HepG2 (cell line): Measurements from ENCODE around the gene ZNF22. TPM values are rescaled to one million over a fixed set of nuclear protein-coding genes. Genes with fewer than 3 reads are reported as not detected.

Experiments
- ATAC-seq: fragments of 200-7000 bp; cut with Tn5 transposase; 3 replicates; pipeline ENCODE4 v1.9.1; 2020; ENCODE audit warnings: mild to moderate bottlenecking, moderate library complexity
- Bru-seq: library from RNA; stranded (reverse); fragments of 400-500 nt; gene quantifications from one replicate; lab custom pipeline; 2021; lab: Mats Ljungman, UMichigan
- BruChase-seq, 2 experiments: library from RNA; stranded (reverse); fragments of 400-500 nt; gene quantifications; one replicate each; lab custom pipeline; 2021; lab: Mats Ljungman, UMichigan
- BruUV-seq: library from RNA; stranded (reverse); fragments of 400-500 nt; replicated peaks from 2 replicates; lab custom pipeline; 2021; lab: Mats Ljungman, UMichigan
- CTCF ChIA-PET: fragments of 300-600 bp; formaldehyde crosslinking; extraction: SDS; loops from one replicate; lab custom pipeline; 2021; ENCODE audit warnings: low total read pairs, inconsistent platforms, low intra/inter-chr PET ratio; lab: Yijun Ruan, JAX
- POLR2A ChIA-PET: fragments of 350-600 bp; sonication (Branson Sonifier 250); formaldehyde crosslinking; loops from one replicate; lab custom pipeline; 2020; ENCODE audit warnings: antibody characterized with exemption, inconsistent platforms; lab: Yijun Ruan, JAX
- DNase-seq: peaks from one replicate; pipeline ENCODE4 v3.0.0-alpha.2; 2015; ENCODE audit warnings: low spot score
- FAIRE-seq: peaks from 3 replicates; lab custom pipeline; 2011; peaks lifted over from hg19 to GRCh38; lab: Jason Lieb, UNC
- H2AFZ ChIP-seq: one replicate; pipeline ENCODE4 v1.6.1; 2011; ENCODE audit warnings: low read length, inconsistent platforms
- H3K27ac ChIP-seq: fragments of 300-600 bp; 3 replicates; pipeline ENCODE4 v1.8.0; 2011; ENCODE audit warnings: mixed run types, mild to moderate bottlenecking, mixed read lengths, low read length, inconsistent platforms; ENCODE audit not compliant: insufficient read depth; ENCODE audit errors: extremely low read length
- H3K27me3 ChIP-seq, 2 experiments: fragments of 200-600 bp in 1 of 2; 2 replicates in 1 of 2; 3 replicates in 1 of 2; pipeline versions ENCODE4 v1.6.0 to v1.8.0; 2011; ENCODE audit warnings: low read length in 2 of 2, mild to moderate bottlenecking in 2 of 2, moderate library complexity in 2 of 2, inconsistent platforms in 1 of 2; ENCODE audit not compliant: insufficient read depth in 2 of 2, control insufficient read depth in 1 of 2
- H3K36me3 ChIP-seq, 2 experiments: fragments of 200-600 bp in 1 of 2; replicated peaks in 1 of 2; 2 replicates in 1 of 2; 3 replicates in 1 of 2; pipeline versions ENCODE4 v1.5.1 to v1.8.0; 2011; ENCODE audit warnings: low read length in 2 of 2, inconsistent platforms in 1 of 2; ENCODE audit not compliant: insufficient read depth in 2 of 2, control insufficient read depth in 1 of 2
- H3K4me1 ChIP-seq: 2 replicates; pipeline ENCODE4 v1.5.1; 2012; ENCODE audit warnings: low read length, inconsistent platforms; ENCODE audit not compliant: insufficient read depth
- H3K4me2 ChIP-seq: 2 replicates; pipeline ENCODE4 v1.6.0; 2011; ENCODE audit warnings: low read depth, low read length, inconsistent platforms
- H3K4me3 ChIP-seq, 3 experiments: fragments of 200-600 bp in 1 of 3; sonication (generic), shearing (Covaris generic) in 1 of 3; replicated peaks in 1 of 3; 2 replicates each; pipeline ENCODE4 v1.5.1; 2011 to 2016; ENCODE audit warnings: low read length in 3 of 3, inconsistent platforms in 2 of 3, low read depth in 2 of 3, mild to moderate bottlenecking in 2 of 3, control low read depth in 1 of 3, mixed read lengths in 1 of 3; ENCODE audit not compliant: insufficient read depth in 1 of 3
- H3K79me2 ChIP-seq: one replicate; pipeline ENCODE4 v1.6.1; 2011; ENCODE audit warnings: low read length, inconsistent platforms; ENCODE audit not compliant: insufficient read depth
- H3K9ac ChIP-seq: 2 replicates; pipeline ENCODE4 v1.6.0; 2011; ENCODE audit warnings: mild to moderate bottlenecking, low read depth, low read length, inconsistent platforms; ENCODE audit not compliant: insufficient read depth
- H3K9me3 ChIP-seq: 2 replicates; pipeline ENCODE4 v1.5.1; 2012; ENCODE audit warnings: mild to moderate bottlenecking, low read length
- H4K20me1 ChIP-seq: 2 replicates; pipeline ENCODE4 v1.6.0; 2011; ENCODE audit warnings: inconsistent platforms, mild to moderate bottlenecking, low read length, moderate library complexity; ENCODE audit not compliant: insufficient read depth
- AGO2 ChIP-seq: fragments of 200-400 bp; formaldehyde crosslinking; optimal IDR thresholded peaks from 2 replicates; pipeline ENCODE3; 2017; ENCODE audit warnings: mild to moderate bottlenecking, low read depth, low read length, moderate library complexity
- ZNF468 ChIP-seq: sonication (generic); formaldehyde crosslinking; IDR thresholded peaks from 2 replicates; pipeline ENCODE4 v1.8.0; 2022; ENCODE audit warnings: mild to moderate bottlenecking, moderate library complexity, missing genetic modification reagents
- WGBS: methylation state at CpG from one replicate; pipeline ENCODE4 v1.1.6; 2017; ENCODE audit warnings: low lambda C conversion rate; 5-methylcytosine and 5-hydroxymethylcytosine counted together
- in situ Hi-C: cut with HindIII; loops from 2 replicates; pipeline ENCODE4 v1.10.0; 2017; ENCODE audit warnings: low pct_unique_long_range_greater_than_20kb; ENCODE audit not compliant: extremely low pct_ligation_motif_present
- intact Hi-C: fragments of 100-400 bp; cut with micrococcal nuclease; formaldehyde crosslinking; loops from one replicate; pipeline ENCODE4 v1.10.0; 2022; ENCODE audit not compliant: unreplicated experiment
- long read RNA-seq, 2 experiments: library from RNA in 1 of 2; library from polyadenylated mRNA in 1 of 2; stranded (forward) in 1 of 2; unstranded in 1 of 2; transcript quantifications; one replicate each; pipeline ENCODE4 v2.0.0, GENCODE V29; 2019 to 2022
- polyA minus RNA-seq, 3 experiments: library from RNA; depleted of rRNA, polyadenylated mRNA; stranded (reverse); fragments of >200 nt; gene quantifications; 2 replicates each; pipeline ENCODE4 v1.2.3, GENCODE V29; 2011; ENCODE audit warnings: low replicate concordance in 1 of 3
- polyA plus RNA-seq, 8 experiments: library from polyadenylated mRNA; depleted of rRNA in 3 of 8; stranded (reverse) in 7 of 8; unstranded in 1 of 8; fragments of >200 nt; fragmentation: Illumina TruSeq in 4 of 8; extraction: Trizol in 4 of 8; gene quantifications; 2 replicates each; pipeline versions ENCODE4 v1.2.1 to v1.2.3, GENCODE V29; 2011 to 2016; ENCODE audit warnings: low read depth in 4 of 8, missing spikeins in 1 of 8, mixed read lengths in 1 of 8; ENCODE audit not compliant: insufficient read depth in 1 of 8
- total RNA-seq, 5 experiments: library from RNA; depleted of rRNA; stranded (reverse); fragments of >200 nt; fragmentation: Illumina TruSeq; extraction: Trizol; gene quantifications; 2 replicates each; pipeline ENCODE4 v1.2.3, GENCODE V29; 2016; ENCODE audit warnings: low read depth in 1 of 5

ZNF22 gene
- total RNA-seq (2016; rRNA removed; fragmentation: Illumina TruSeq; extraction: Trizol): 0.40 and 0.58 TPM in 2 replicates
- not detected in 2 replicates for total RNA-seq (2016; cell fraction: cytosol; rRNA removed; fragmentation: Illumina TruSeq; extraction: Trizol; ENCODE audit: low read depth)
- 0.49 and 0.56 TPM in 2 replicates for total RNA-seq (2016; cell fraction: insoluble cytoplasmic fraction; rRNA removed; fragmentation: Illumina TruSeq; extraction: Trizol)
- total RNA-seq (2016; cell fraction: membrane; rRNA removed; fragmentation: Illumina TruSeq; extraction: Trizol): 0.28 and 0.45 TPM in 2 replicates
- 0.75 and 1.2 TPM in 2 replicates for total RNA-seq (2016; cell fraction: nucleus; rRNA removed; fragmentation: Illumina TruSeq; extraction: Trizol)
- polyA plus RNA-seq (2011; rRNA removed): 1.1 and 1.3 TPM in 2 replicates
- 0.35 and 0.77 TPM in 2 replicates for polyA plus RNA-seq (2011; cell fraction: cytosol; rRNA removed)
- 1.2 and 1.7 TPM in 2 replicates for polyA plus RNA-seq (2011; cell fraction: nucleus; rRNA removed)
- polyA plus RNA-seq (2012): 1.6 and 2.5 TPM in 2 replicates
- polyA plus RNA-seq (2016; cell fraction: cytosol; fragmentation: Illumina TruSeq; extraction: Trizol; ENCODE audit: low read depth): 0.07 and 0.09 TPM in 2 replicates
- polyA plus RNA-seq (2016; cell fraction: insoluble cytoplasmic fraction; fragmentation: Illumina TruSeq; extraction: Trizol; ENCODE audit: low read depth): 0.60 and 0.62 TPM in 2 replicates
- 0.22 and 0.27 TPM in 2 replicates for polyA plus RNA-seq (2016; cell fraction: membrane; fragmentation: Illumina TruSeq; extraction: Trizol; ENCODE audit: low read depth)
- polyA plus RNA-seq (2016; cell fraction: nucleus; fragmentation: Illumina TruSeq; extraction: Trizol; ENCODE audit: insufficient read depth, low read depth): 0.89 and 1.1 TPM in 2 replicates
- polyA minus RNA-seq (2011; rRNA and poly(A)+ RNA removed; ENCODE audit: low replicate concordance): not detected in 2 replicates
- not detected in 2 replicates for polyA minus RNA-seq (2011; cell fraction: cytosol; rRNA and poly(A)+ RNA removed)
- polyA minus RNA-seq (2011; cell fraction: nucleus; rRNA and poly(A)+ RNA removed): 2.2 and 2.4 TPM in 2 replicates
- Bru-seq, nascent RNA: percentile 52 among the genes with signal in this experiment
- BruChase-seq, experiment 1, labeled RNA remaining after a 6-hour chase: percentile 73 among the genes with signal in this experiment
- BruChase-seq, experiment 2, labeled RNA remaining after a 2-hour chase: percentile 64 among the genes with signal in this experiment
- long read RNA-seq, experiment 1, partial matches to known transcripts: 0 of 1 reads
- long read RNA-seq, experiment 1, other reads (novel, unspliced or antisense): 0 of 1 reads
- long read RNA-seq, experiment 2, partial matches to known transcripts: 0 of 2 reads
- long read RNA-seq, experiment 2, other reads (novel, unspliced or antisense): 2 of 2 reads

DNA sequence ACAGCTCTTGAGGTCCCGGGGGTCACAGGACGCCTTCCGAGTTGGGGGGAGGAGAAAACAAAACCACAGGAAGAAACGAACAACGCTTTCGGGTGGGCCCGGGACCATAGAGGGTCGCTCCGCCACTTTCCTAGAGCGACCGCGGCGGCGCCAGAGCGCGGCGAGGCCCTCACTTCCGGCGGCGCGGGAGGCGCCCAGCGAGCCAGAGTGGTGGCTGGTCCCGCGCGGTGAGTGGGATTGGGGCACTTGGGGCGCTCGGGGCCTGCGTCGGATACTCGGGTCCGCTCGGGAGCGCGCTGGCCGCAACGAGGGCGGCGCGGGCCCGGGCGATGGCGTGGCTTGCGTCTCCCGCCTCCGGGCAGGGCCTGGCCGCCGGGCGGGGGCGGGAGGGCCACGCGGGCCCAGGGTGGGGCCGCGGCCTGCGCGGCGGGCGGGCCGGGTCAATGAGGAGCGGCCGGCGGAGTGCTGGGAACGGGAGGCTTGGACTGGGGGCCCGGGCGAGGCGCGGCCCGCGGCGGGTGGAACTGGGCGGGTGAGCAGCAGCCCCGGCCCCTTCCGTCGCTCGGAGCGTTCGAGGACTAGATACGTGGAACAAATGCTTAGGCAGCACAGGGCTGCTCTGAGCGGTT lies at the start of gene ZNF22:
Gene ZNF22 (plus strand): TSS at position 172 of the 629 bp plus-strand sequence. CDS start 2,446 bp downstream, outside the sequence.
- intact Hi-C loops: loop anchor here (10.0 kb wide), 1 partner anchor 444 kb away; no protein-coding TSS in a partner anchor
- Histone ChIP-seq H3K4me1 (peaks cover 95% of the 10 kb centered on the region), H3K4me3 (no peak within 1 kb of the TSS), H3K4me2 (peak within 1 kb of the TSS; percentile 34), H3K9ac (no peak within 1 kb of the TSS), H3K79me2 (no peaks in the 10 kb centered on the region), H2AFZ (no peak within 1 kb of the TSS), H3K27me3 (no peaks in the 10 kb centered on the region), H3K27ac (peak within 1 kb of the TSS; percentile 31), H4K20me1 (no peaks in the 10 kb centered on the region), H3K9me3 (no peaks in the 10 kb centered on the region), H3K36me3 (no peaks in the 10 kb centered on the region)
- in situ Hi-C loops: loop anchor here (25.0 kb wide), 2 partner anchors 236 to 436 kb away; no protein-coding TSS in a partner anchor
- ATAC-seq: no peak
- FAIRE-seq: no peak
- POLR2A ChIA-PET: interaction anchor here (1.3 to 5.4 kb wide), 3 partner anchors 20 to 25 kb away, joined by 4 to 30 read pairs (median 19); partner anchors contain the start of gene DEPP1
- DNase-seq: no peak
- TF ChIP-seq ZNF468 (CRISPR knock-in tag) (no peak), AGO2 (peak; percentile 33)
- CTCF ChIA-PET: no interaction called here
- no TSS peak for BruUV-seq
- WGBS: 97% methylated on average over 75 of the region's 79 CpGs
